K562 (cell line): Measurements from ENCODE around the gene PCAT6.

Source experiments
- EHMT2 ChIP-seq: fragments of 450-650 bp; IDR thresholded peaks from 2 replicates; pipeline ENCODE4 v1.6.1; 2018; ENCODE audit warnings: antibody characterized with exemption
- NFE2 ChIP-seq: IDR thresholded peaks from 2 replicates; pipeline ENCODE4 v1.6.1; 2014; ENCODE audit warnings: antibody characterized with exemption, low read depth
- SIN3A ChIP-seq, 2 experiments: fragments of 150-350 bp in 1 of 2; IDR thresholded peaks; 2 replicates each; pipeline ENCODE4 v1.6.1; 2011 to 2016; ENCODE audit warnings: borderline replicate concordance in 2 of 2, low read depth in 2 of 2, low read length in 2 of 2, mild to moderate bottlenecking in 2 of 2, moderate library complexity in 2 of 2; ENCODE audit not compliant: control insufficient read depth in 1 of 2
- ZNF121 ChIP-seq: sonication (generic); formaldehyde crosslinking; conservative IDR thresholded peaks from 2 replicates; pipeline ENCODE4 v1.8.0; 2022; ENCODE audit warnings: missing genetic modification reagents
- ZNF740 ChIP-seq, 3 experiments: fragments of 200-800 bp in 1 of 3; sonication (Bioruptor generic) in 1 of 3; sonication (generic) in 1 of 3; formaldehyde crosslinking in 1 of 3; IDR thresholded peaks; 2 replicates each; pipeline versions ENCODE4 v1.6.1 to v1.8.0; 2016 to 2022; ENCODE audit warnings: mild to moderate bottlenecking in 2 of 3, missing compliant biosample characterization in 2 of 3, missing genetic modification characterization in 2 of 3, missing genetic modification reagents in 1 of 3
- TF ChIP-seq, protein P1 (sequence below), 3 experiments: IDR thresholded peaks in 2 of 3; conservative IDR thresholded peaks in 1 of 3; 2 replicates each; pipeline ENCODE4 v1.5.1; 2011 to 2012; ENCODE audit warnings: low read length in 3 of 3, mild to moderate bottlenecking in 3 of 3, control low read depth in 2 of 3, improper control_type of control experiment in 1 of 3, inconsistent platforms in 1 of 3, low read depth in 1 of 3, mixed read lengths in 1 of 3, moderate library complexity in 1 of 3; ENCODE audit not compliant: insufficient read depth in 2 of 3

DNA sequence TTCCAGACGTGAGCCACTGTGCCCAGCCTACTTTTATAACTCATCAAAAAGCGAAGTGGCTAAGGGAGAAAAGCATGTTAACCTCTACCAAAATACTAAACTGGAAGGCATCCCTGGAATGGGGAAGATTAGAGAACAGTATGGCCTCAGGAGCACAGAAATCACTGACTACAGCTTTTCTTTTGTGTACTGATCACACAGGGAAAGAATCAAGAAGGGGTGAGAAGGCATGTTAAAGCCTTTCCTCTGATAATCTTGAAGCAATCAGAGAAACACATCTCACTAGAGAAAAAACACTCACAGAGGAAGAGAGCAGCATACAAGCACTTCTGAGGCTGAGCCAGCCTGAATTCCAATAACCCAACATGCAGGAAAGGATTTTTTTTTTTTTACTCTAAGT is 10.7 kb downstream of the PCAT6 start:
- TF ChIP-seq SIN3A (IDR thresholded peaks at IDR 0.05; ENCODE audit: borderline replicate concordance in 2 of 2, control insufficient read depth in 1 of 2, low read depth in 2 of 2, low read length in 2 of 2), result no peak
- no peak for TF ChIP-seq ZNF740 (CRISPR knock-in tag; IDR thresholded peaks at IDR 0.05)
- TF ChIP-seq ZNF740 (tag; IDR thresholded peaks at IDR 0.05), result no peak
- TF ChIP-seq EHMT2, result no peak
- TF ChIP-seq ZNF121 (CRISPR knock-in tag), result no peak
- TF ChIP-seq, protein P1, sequence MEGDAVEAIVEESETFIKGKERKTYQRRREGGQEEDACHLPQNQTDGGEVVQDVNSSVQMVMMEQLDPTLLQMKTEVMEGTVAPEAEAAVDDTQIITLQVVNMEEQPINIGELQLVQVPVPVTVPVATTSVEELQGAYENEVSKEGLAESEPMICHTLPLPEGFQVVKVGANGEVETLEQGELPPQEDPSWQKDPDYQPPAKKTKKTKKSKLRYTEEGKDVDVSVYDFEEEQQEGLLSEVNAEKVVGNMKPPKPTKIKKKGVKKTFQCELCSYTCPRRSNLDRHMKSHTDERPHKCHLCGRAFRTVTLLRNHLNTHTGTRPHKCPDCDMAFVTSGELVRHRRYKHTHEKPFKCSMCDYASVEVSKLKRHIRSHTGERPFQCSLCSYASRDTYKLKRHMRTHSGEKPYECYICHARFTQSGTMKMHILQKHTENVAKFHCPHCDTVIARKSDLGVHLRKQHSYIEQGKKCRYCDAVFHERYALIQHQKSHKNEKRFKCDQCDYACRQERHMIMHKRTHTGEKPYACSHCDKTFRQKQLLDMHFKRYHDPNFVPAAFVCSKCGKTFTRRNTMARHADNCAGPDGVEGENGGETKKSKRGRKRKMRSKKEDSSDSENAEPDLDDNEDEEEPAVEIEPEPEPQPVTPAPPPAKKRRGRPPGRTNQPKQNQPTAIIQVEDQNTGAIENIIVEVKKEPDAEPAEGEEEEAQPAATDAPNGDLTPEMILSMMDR (IDR thresholded peaks at IDR 0.05 in 2 of 3, conservative IDR thresholded peaks at IDR 0.05 in 1 of 3; ENCODE audit: insufficient read depth in 2 of 3, low read depth in 1 of 3, low read length in 3 of 3), result no peak
- no peak for TF ChIP-seq NFE2
